ENCODE data around the gene CRYBA4. TPM values are rescaled to one million over a fixed set of nuclear protein-coding genes. Genes with fewer than 3 reads are reported as not detected.

CRYBA4 gene
- total and polyA plus RNA-seq, 10 of the 15 experiments (the other 5 are each of a cell fraction or from before 2014, with no cell fraction given) = 0.12 to 0.17 TPM; not detected in 8

DNA sequence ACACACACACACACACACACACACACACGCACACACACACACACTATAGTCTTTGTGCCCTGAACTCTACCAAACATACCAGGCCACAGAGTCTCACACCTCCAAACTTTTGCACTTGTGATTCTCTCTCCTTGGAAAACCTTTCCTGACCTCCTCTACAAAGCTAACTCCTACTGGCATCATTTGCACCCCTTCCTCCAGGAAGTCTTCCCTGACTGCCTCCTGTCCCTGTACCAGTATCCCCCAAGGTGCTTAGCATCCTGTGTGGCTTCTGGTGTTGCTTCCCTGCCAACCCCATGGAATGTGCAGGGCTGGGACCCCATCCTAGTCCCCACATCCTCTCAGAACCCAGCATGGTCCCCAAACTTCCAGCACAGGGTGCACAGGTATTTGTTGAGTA lies 40.7 kb upstream of the CRYBA4 start:
- Histone ChIP-seq H3K27ac (ENCODE audit: control insufficient read depth, insufficient read depth) (no peak overlapping the region), H3K4me1 (ENCODE audit: control insufficient read depth, insufficient read depth, low read length) (peaks cover 10% of the 10 kb centered on the region), H3K27me3 (replicated peaks in 1 of 2; ENCODE audit: control insufficient read depth in 2 of 2, insufficient read depth in 2 of 2, low read length in 1 of 2) (no peaks in the 10 kb centered on the region), H3K4me2 (ENCODE audit: control insufficient read depth, insufficient read depth) (no peak overlapping the region), H3K36me3 (ENCODE audit: control insufficient read depth in 2 of 2, insufficient read depth in 2 of 2, low read length in 1 of 2) (peaks cover 2 to 7% of the 10 kb centered on the region in 2 experiments), H3K79me2 (ENCODE audit: control insufficient read depth, insufficient read depth, low read length) (peaks cover 19% of the 10 kb centered on the region), H3K9ac (ENCODE audit: control insufficient read depth, insufficient read depth, low read length) (no peak overlapping the region), H3K9me3 (replicated peaks; ENCODE audit: control insufficient read depth, insufficient read depth, low read length) (no peaks in the 10 kb centered on the region), H3K4me3 (no peak overlapping the region), H4K20me1 (ENCODE audit: control insufficient read depth, insufficient read depth) (0 out of 2 replicates have a peak, but pooled peaks cover 3% of the 10 kb centered on the region), H2AFZ (ENCODE audit: control insufficient read depth, low read depth, low read length) (no peak overlapping the region)
- in situ Hi-C loops (cut with MboI) (no loop called here), intact Hi-C loops (cut with micrococcal nuclease; ENCODE audit: unreplicated experiment) (no loop called here)
- POLR2A ChIA-PET = no interaction called here
- ATAC-seq (no peak), DNase-seq (ENCODE audit: low read depth, low spot score) (no peak), FAIRE-seq (no peak)
- 44% methylated on average over 1 of the region's 1 CpG for WGBS (ENCODE audit: insufficient coverage, insufficient replicate concordance, low lambda C conversion rate, missing lambda C conversion rate)
- SMC1A ChIA-PET (ENCODE audit: uncharacterized antibody, unreplicated experiment) = no interaction called here
- no TSS peak for BruUV-seq (replicated peaks)
- CTCF ChIA-PET = no interaction called here
- RAD21 ChIA-PET (ENCODE audit: unreplicated experiment) = no interaction called here
- TF ChIP-seq YBX1 (IDR thresholded peaks at IDR 0.05) (no peak), SREBF1 (IDR thresholded peaks at IDR 0.05; ENCODE audit: low read length) (no peak), SMC3 (IDR thresholded peaks at IDR 0.05; ENCODE audit: borderline replicate concordance, low read length) (no peak), LARP7 (IDR thresholded peaks at IDR 0.05) (no peak), TCF3 (IDR thresholded peaks at IDR 0.05; ENCODE audit: borderline replicate concordance, insufficient read depth, low read depth, low read length) (no peak), EZH2 (IDR thresholded peaks at IDR 0.05; ENCODE audit: borderline replicate concordance, control insufficient read depth, low read depth, low read length) (no peak), RAD51 (IDR thresholded peaks at IDR 0.05) (no peak), NFYB (IDR thresholded peaks at IDR 0.05; ENCODE audit: insufficient read depth, low read depth, low read length) (no peak)
- TF ChIP-seq, protein P1, sequence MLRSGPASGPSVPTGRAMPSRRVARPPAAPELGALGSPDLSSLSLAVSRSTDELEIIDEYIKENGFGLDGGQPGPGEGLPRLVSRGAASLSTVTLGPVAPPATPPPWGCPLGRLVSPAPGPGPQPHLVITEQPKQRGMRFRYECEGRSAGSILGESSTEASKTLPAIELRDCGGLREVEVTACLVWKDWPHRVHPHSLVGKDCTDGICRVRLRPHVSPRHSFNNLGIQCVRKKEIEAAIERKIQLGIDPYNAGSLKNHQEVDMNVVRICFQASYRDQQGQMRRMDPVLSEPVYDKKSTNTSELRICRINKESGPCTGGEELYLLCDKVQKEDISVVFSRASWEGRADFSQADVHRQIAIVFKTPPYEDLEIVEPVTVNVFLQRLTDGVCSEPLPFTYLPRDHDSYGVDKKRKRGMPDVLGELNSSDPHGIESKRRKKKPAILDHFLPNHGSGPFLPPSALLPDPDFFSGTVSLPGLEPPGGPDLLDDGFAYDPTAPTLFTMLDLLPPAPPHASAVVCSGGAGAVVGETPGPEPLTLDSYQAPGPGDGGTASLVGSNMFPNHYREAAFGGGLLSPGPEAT (IDR thresholded peaks at IDR 0.05; ENCODE audit: low read depth) = no peak
- TF ChIP-seq, protein P2, sequence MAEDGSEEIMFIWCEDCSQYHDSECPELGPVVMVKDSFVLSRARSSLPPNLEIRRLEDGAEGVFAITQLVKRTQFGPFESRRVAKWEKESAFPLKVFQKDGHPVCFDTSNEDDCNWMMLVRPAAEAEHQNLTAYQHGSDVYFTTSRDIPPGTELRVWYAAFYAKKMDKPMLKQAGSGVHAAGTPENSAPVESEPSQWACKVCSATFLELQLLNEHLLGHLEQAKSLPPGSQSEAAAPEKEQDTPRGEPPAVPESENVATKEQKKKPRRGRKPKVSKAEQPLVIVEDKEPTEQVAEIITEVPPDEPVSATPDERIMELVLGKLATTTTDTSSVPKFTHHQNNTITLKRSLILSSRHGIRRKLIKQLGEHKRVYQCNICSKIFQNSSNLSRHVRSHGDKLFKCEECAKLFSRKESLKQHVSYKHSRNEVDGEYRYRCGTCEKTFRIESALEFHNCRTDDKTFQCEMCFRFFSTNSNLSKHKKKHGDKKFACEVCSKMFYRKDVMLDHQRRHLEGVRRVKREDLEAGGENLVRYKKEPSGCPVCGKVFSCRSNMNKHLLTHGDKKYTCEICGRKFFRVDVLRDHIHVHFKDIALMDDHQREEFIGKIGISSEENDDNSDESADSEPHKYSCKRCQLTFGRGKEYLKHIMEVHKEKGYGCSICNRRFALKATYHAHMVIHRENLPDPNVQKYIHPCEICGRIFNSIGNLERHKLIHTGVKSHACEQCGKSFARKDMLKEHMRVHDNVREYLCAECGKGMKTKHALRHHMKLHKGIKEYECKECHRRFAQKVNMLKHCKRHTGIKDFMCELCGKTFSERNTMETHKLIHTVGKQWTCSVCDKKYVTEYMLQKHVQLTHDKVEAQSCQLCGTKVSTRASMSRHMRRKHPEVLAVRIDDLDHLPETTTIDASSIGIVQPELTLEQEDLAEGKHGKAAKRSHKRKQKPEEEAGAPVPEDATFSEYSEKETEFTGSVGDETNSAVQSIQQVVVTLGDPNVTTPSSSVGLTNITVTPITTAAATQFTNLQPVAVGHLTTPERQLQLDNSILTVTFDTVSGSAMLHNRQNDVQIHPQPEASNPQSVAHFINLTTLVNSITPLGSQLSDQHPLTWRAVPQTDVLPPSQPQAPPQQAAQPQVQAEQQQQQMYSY (CRISPR knock-in tag; IDR thresholded peaks at IDR 0.05) = no peak
- TF ChIP-seq, protein P3, sequence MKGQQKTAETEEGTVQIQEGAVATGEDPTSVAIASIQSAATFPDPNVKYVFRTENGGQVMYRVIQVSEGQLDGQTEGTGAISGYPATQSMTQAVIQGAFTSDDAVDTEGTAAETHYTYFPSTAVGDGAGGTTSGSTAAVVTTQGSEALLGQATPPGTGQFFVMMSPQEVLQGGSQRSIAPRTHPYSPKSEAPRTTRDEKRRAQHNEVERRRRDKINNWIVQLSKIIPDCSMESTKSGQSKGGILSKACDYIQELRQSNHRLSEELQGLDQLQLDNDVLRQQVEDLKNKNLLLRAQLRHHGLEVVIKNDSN (IDR thresholded peaks at IDR 0.05; ENCODE audit: borderline replicate concordance, extremely low read length, insufficient read depth, low read depth, low read length) = no peak
- TF ChIP-seq, protein P4, sequence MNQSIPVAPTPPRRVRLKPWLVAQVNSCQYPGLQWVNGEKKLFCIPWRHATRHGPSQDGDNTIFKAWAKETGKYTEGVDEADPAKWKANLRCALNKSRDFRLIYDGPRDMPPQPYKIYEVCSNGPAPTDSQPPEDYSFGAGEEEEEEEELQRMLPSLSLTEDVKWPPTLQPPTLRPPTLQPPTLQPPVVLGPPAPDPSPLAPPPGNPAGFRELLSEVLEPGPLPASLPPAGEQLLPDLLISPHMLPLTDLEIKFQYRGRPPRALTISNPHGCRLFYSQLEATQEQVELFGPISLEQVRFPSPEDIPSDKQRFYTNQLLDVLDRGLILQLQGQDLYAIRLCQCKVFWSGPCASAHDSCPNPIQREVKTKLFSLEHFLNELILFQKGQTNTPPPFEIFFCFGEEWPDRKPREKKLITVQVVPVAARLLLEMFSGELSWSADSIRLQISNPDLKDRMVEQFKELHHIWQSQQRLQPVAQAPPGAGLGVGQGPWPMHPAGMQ (IDR thresholded peaks at IDR 0.05; ENCODE audit: borderline replicate concordance) = no peak
